WI38 (cell line): ENCODE results near the gene OLAH.
A peak's percentile ranks its signal among the peaks of the same experiment; 100 is the strongest.

Source experiments
- H3K4me3 ChIP-seq: 2 replicates; pipeline ENCODE4 v1.5.1; 2011; ENCODE audit warnings: low read depth, mild to moderate bottlenecking, control low read depth, low read length
- CTCF ChIP-seq: IDR thresholded peaks from 2 replicates; pipeline ENCODE4 v1.5.1; 2012; ENCODE audit warnings: low read depth, mild to moderate bottlenecking, control low read depth, low read length

Gene OLAH

DNA sequence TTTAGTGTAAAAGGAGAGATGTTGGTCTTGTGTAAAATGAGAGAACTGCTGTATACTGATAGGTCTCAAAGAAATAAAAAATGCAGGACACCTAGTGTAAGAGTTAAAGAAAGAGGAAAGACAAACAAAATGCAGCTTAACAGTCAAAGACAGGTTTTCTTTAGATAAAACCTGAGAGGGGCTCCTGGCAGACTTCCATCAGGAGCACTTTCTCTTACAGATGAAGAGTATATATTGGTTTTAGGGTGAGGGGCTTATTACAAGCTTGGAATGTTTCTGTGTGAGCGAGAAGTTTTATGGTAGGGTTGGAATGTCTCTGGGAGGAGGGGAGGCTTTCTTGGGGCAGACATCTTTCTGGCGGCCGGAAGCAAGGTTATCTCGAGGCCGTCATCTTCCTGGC, 28.6 kb downstream of the OLAH start:
- no peak overlapping the region for H3K4me3 ChIP-seq
- TF ChIP-seq CTCF = no peak

- no peak overlapping the region for H3K4me3 ChIP-seq
- no peak for TF ChIP-seq CTCF
Observed at GRCh38 chr10:15075421-15075820, 31.7 kb downstream of the OLAH start.

DNA sequence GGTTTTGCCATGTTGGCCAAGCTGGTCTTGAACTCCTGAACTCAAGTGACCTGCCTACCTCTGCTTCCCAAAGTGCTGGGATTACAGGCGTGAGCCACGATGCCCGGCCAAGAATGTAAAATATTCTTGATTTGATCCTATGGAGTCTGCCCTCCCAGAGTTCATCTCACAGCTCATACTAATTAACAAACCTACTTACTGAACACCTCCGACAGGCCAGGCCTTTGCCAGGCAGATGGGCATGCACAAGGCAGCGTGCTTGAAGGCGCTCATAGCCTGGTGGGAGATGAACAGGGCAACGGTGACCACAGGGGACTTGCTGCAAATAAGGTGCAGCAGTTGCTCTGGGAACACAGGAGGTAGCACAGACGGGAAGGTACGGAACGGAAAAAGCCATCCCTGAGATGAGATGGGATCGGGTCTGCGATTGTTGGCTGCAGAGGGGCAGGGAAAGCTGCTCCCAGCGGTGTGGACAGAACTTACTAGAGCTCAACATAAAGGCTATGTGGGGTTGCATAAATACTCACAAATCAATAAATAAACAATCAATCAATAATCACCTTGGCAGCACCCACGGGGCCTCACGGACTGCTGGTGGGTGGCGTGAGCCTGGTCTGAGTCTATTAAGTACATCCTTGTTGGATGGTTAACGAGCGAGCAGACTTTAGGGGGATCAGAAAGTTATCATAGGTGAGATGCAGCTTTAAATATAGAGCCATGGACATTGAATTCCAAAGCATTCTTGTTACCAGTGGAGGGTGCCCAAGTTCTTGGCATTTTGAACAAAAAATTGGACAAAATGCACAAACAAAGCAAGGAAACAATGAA, 40.1 kb downstream of the OLAH start:
- no peak for TF ChIP-seq CTCF
- H3K4me3 ChIP-seq = peak overlapping the region; percentile 60

GRCh38 chr10:15084502-15084922, 40.8 kb downstream of the OLAH start:
- no peak for TF ChIP-seq CTCF
- H3K4me3 ChIP-seq = peak overlapping the region; percentile 60

GRCh38 chr10:15088428-15089261, 44.9 kb downstream of the OLAH start, which contains the start of gene ACBD7:
Gene ACBD7 (minus strand): TSS chr10:15088776. CDS start chr10:15088728, 48 bp downstream.
- peak within 1 kb of the TSS; percentile 66 for H3K4me3 ChIP-seq
- TF ChIP-seq CTCF = peak; percentile 38

- no peak for TF ChIP-seq CTCF
- H3K4me3 ChIP-seq = no peak overlapping the region
Observed at GRCh38 chr10:15091418-15091817, 47.7 kb downstream of the OLAH start.
